Stromal cell of bone marrow (primary cell): ENCODE data around the gene SLC8A3.

Source experiments
- DNase-seq: peaks from one replicate; pipeline ENCODE4 v3.0.0-alpha.2; 2012; ENCODE audit warnings: low read depth

SLC8A3 gene

GRCh38 chr14:70022771-70023445, 165.8 kb downstream of the SLC8A3 start:
- DNase-seq = no peak

DNA sequence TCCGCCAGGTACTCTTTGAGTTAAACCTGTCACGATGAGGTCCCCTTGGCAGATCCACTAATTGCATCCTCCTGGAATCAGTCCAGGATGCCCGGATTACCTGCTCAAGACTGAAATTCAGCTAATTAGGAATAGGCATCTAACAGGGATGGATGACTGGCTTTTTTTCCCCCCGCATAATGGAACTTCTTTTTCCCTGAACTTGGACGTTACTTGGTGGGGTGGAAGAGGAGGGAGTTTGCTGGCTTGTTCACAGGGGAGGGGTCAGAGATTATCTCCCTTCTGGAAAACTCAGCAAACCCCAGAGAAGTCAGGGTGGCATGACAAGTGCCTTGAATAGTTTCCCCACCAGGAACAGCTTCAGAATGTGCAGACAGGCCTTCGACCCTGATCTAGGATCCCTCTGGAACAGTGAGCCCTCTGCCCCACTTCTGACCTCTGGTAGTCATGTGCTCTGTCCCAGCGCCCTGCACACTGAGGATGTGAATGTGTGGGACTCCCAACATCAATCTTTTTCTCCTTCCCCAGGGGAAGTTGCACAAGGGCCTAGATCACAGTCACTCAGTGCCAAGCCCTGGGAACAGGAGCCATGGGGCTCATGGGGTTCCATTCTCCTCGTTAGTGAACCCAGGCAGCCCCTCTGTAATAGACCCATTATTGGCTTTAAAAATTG, 167.1 kb downstream of the SLC8A3 start:
- no peak for DNase-seq

- DNase-seq = no peak
Measured at GRCh38 chr14:70020352-70021170, 168.2 kb downstream of the SLC8A3 start.

DNA sequence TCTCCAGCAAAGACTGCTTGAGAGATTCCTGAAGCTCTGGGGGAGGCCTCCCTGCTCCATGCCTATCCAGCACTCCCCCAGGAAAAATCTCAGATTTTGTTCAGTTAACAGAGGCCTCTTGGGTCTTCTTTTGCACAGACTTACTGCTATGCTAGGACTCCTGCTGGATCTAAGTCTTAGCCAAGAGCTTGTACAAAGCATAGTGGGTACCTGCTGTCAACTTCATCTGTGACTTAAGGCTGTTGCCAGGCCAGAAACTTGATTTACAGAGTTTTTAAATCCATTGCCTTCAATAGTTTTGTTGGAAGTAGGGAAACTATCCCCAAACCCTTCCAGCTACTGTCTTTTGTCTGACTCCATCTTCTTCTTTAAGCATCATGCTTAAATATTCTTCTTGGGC, 169.1 kb downstream of the SLC8A3 start:
- DNase-seq = no peak

GRCh38 chr14:70018713-70019211, 170.0 kb downstream of the SLC8A3 start:
- DNase-seq = peak; percentile 36

DNA sequence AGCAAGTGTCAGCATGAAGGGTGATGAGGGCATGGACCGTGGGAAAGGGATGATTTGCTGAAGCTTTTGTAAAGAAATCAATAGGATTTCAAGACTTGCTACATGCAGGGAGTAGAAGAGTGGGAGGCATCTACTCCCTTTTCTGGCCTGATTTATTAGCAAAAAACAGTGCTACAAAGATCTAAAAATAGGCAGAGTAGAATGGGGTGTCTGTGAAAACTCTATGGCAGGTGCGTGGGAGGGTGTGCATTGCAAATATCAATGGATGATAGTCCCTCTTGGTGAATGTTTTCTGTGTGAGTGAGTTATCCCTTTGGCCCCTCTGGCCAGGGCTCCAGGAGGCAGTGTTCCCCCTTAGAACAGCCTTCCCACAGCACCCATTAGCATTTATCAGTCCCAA, 170.5 kb downstream of the SLC8A3 start:
- DNase-seq = no peak

- DNase-seq = no peak
Measured at GRCh38 chr14:70014406-70015095, 174.2 kb downstream of the SLC8A3 start.

GRCh38 chr14:70013271-70013873, 175.4 kb downstream of the SLC8A3 start:
- no peak for DNase-seq

DNA sequence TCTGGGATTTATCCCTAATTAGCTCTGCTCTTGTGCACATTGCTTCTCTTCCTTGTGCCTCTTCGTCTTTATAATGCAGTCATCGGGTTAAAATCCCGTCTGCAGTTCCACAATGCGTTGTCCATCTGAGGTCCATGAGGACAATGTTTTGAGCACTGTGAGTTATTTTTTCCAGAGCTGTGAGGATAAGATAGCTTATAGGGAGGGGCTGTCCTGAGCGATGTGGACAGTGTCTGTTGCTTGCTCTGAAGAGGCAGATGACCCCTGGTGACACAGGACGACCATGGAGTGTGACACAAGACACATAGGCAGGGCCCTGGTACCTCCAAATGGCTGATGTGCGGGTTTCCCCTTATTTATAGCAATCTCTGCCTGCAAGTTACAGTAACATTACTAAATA, 177.0 kb downstream of the SLC8A3 start:
- DNase-seq = no peak

DNA sequence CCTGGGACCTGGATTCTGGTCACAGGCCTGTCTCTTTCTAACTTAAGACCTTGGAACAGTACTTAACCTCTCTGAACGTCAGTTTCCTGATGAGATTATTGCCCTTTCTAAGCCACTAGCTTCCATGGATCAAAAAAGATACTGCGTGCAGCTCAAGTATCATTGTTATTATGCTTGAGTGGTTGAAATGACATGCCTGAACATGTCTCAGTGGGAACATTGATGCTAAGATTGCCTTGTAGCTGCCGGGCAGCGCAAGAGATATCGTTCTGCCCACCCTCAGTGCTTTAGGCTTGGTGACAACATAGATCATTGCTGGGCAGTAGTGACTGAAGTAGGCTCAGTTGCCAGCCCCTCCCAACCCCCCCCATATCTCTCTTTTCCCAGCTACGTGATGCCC, 177.7 kb downstream of the SLC8A3 start:
- no peak for DNase-seq

DNA sequence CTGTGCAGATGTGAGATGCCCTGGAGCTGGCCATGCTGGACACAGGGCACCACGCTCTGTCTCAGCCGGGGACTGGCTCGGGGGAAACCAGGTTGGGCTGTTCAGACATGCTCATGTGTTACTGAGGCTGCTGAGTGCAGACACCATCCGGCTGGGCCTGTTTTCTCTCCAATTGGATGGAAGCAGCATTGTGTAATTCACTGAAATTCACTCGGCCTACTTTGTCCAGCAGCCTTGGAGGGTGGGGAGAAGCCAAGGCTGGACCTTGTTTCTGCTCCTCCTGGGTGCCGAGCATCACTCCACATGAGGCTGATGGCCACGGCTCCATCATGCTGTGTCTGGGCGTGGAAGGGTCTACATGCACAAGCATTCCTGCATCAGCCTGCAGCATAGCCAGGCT, 178.8 kb downstream of the SLC8A3 start:
- DNase-seq = no peak

- no peak for DNase-seq
Measured at GRCh38 chr14:70008284-70009262, 180.2 kb downstream of the SLC8A3 start.

GRCh38 chr14:70006699-70007098, 182.1 kb downstream of the SLC8A3 start:
- DNase-seq = no peak

DNA sequence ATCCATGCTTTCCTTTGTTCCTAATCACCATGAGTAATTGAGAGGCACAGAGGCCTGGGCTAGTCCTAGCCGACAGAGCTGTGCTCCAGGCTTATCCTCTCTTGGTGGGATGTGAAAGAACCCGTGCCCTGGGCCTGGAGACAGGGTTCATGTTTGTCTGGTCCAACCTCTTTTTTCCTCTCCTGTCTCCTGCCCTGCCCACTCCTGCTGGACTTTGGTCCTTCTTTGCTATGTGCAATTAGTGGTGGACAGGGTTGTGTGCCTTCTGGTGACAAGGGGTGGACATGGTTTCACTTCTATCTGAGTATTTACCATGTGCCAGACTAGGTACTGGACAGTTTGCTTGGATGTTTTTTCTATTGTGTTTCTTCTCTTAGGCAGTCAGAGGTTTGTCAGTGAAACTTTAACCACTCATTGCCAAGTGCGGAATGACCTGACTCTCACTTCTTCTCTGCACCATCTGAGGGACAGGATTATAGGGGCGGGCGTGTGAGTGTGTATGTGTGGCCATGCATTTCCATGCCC, 183.4 kb downstream of the SLC8A3 start:
- DNase-seq = no peak

DNA sequence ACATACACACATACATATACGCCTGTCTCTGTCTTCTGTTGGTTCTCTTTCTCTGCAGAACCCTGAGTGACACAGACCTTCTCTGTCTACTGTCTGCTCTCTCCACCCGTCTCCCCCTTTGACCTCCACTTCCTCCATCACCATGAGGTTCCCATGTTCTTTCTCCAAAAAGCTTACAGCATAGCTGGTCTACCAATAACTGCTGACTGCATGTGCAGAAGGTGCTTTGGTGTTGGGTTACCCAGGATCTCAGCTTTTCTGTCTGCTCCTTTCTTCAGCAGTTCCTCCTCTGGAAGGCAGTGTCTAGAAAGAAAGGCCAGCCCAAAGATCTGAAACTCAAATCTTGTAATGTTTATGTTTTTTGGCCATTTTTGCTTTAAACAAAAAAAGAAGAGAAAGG, 184.0 kb downstream of the SLC8A3 start:
- no peak for DNase-seq

- DNase-seq = no peak
Measured at GRCh38 chr14:70002589-70003346, 186.0 kb downstream of the SLC8A3 start.

DNA sequence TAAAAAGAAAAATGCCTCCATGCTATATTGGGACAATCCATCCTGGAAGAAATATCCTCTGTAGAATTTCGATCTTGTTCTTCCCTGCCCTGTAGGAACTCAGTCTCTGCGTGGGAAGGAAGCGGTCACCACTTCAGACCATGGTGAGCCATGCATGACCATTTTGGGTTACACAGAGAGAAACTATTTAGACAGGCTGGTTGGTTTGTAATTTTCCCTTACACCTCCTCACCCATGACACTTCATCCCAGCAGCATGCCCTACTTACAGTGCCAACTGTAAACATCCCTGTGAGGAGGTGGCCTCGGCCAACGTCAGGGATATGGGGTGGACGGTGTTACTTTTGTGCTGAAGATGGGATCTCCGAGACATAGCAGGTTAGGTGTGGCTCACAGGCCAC, 188.2 kb downstream of the SLC8A3 start:
- DNase-seq = no peak

DNA sequence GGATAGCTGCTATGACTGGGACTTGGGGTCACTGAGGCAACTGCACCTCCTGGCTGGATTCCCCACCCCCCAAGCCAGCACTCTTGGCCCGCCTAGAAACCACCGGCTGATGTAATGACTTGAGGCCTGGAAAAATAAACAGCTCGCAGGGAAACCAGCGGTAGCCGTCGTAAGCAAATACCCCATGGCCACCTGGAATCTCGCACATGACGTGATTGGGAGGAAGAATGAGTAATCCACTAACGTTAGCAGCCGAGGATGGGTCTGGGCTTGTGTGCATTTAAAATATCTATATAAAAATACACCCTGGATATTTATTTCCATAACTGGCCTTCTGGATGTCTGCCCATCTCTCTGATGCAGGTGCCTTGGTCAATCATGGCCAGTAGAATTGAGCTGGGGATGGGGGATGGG, 189.5 kb downstream of the SLC8A3 start:
- no peak for DNase-seq

DNA sequence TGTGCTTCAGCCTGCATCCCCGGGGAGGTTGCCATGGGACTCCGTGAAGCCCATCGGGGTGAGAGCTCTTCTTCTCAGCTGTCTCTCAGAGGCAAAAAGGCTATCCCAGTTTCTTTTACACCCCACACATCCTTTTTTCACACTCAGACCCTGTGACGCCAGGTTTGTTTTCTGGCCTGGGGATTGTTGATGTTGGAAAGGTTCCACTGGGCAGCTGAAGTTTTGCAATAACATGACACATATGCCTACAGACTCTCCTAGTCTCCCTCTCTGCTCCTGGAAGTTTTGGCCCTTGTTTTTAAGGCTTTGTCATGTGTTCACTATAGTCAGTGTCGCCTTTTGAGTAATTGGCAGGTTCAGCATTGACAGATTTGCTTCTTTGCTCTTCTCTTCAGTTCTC, 190.9 kb downstream of the SLC8A3 start:
- peak; percentile 48 for DNase-seq

- DNase-seq = peak; percentile 26
Measured at GRCh38 chr14:69996216-69996615, 192.5 kb downstream of the SLC8A3 start.
